Effector memory CD4-positive, alpha-beta T cell (primary cell): ENCODE data around the gene PLCL2.

ENCODE experiments used
- DNase-seq, 3 donors: peaks; one replicate each; pipeline ENCODE4 v3.0.0-alpha.2; 2020
- H3K27ac ChIP-seq: 2 replicates; pipeline ENCODE4 v1.7.0; 2013; ENCODE audit warnings: mild to moderate bottlenecking, low read length, moderate library complexity; ENCODE audit not compliant: insufficient read depth, poor library complexity, severe bottlenecking
- H3K27me3 ChIP-seq: replicated peaks from 2 replicates; pipeline ENCODE4 v1.7.0; 2013; ENCODE audit warnings: mild to moderate bottlenecking, low read length; ENCODE audit not compliant: insufficient read depth, control insufficient read depth, poor library complexity, severe bottlenecking
- H3K36me3 ChIP-seq: 2 replicates; pipeline ENCODE4 v1.7.0; 2013; ENCODE audit warnings: mild to moderate bottlenecking, low read length, moderate library complexity; ENCODE audit not compliant: control insufficient read depth, insufficient read depth
- H3K4me1 ChIP-seq: 2 replicates; pipeline ENCODE4 v1.7.0; 2013; ENCODE audit warnings: low read length, mild to moderate bottlenecking; ENCODE audit not compliant: control insufficient read depth, insufficient read depth, poor library complexity, severe bottlenecking
- H3K4me3 ChIP-seq: 2 replicates; pipeline ENCODE4 v1.7.0; 2013; ENCODE audit warnings: low read length, low read depth, mild to moderate bottlenecking; ENCODE audit not compliant: insufficient read depth, poor library complexity, severe bottlenecking
- H3K9me3 ChIP-seq: 2 replicates; pipeline ENCODE4 v1.7.0; 2013; ENCODE audit warnings: mild to moderate bottlenecking, low read length, moderate library complexity; ENCODE audit not compliant: control insufficient read depth

PLCL2 gene

GRCh38 chr3:16928386-16929132 lies 43.8 kb downstream of the PLCL2 start:
- no peak overlapping the region for H3K4me3 ChIP-seq
- no peak overlapping the region for H3K27ac ChIP-seq
- no peak for DNase-seq
- H3K27me3 ChIP-seq = no peaks in the 10 kb centered on the region
- H3K36me3 ChIP-seq = no peaks in the 10 kb centered on the region
- no peaks in the 10 kb centered on the region for H3K9me3 ChIP-seq
- peaks cover 17% of the 10 kb centered on the region for H3K4me1 ChIP-seq

GRCh38 chr3:16929311-16929710 lies 44.6 kb downstream of the PLCL2 start:
- H3K9me3 ChIP-seq = no peaks in the 10 kb centered on the region
- no peak for DNase-seq
- no peaks in the 10 kb centered on the region for H3K27me3 ChIP-seq
- no peak overlapping the region for H3K4me3 ChIP-seq
- peaks cover 17% of the 10 kb centered on the region for H3K4me1 ChIP-seq
- no peaks in the 10 kb centered on the region for H3K36me3 ChIP-seq
- no peak overlapping the region for H3K27ac ChIP-seq

GRCh38 chr3:16932877-16933276 lies 48.1 kb downstream of the PLCL2 start:
- DNase-seq = no peak
- Histone ChIP-seq H3K4me1 (peaks cover 16% of the 10 kb centered on the region), H3K4me3 (no peak overlapping the region), H3K27ac (no peak overlapping the region), H3K36me3 (no peaks in the 10 kb centered on the region), H3K9me3 (no peaks in the 10 kb centered on the region), H3K27me3 (no peaks in the 10 kb centered on the region)

- no peak for DNase-seq
- no peak overlapping the region for H3K27ac ChIP-seq
- peaks cover 10% of the 10 kb centered on the region for H3K4me1 ChIP-seq
- no peaks in the 10 kb centered on the region for H3K27me3 ChIP-seq
- H3K36me3 ChIP-seq = no peaks in the 10 kb centered on the region
- H3K9me3 ChIP-seq = no peaks in the 10 kb centered on the region
- H3K4me3 ChIP-seq = no peak overlapping the region
These were observed 51.0 kb downstream of the PLCL2 start for GRCh38 chr3:16935781-16936180.

- no peaks in the 10 kb centered on the region for H3K9me3 ChIP-seq
- H3K27ac ChIP-seq = no peak overlapping the region
- H3K4me1 ChIP-seq = peaks cover 14% of the 10 kb centered on the region
- DNase-seq = no peak
- H3K4me3 ChIP-seq = no peak overlapping the region
- H3K27me3 ChIP-seq = no peaks in the 10 kb centered on the region
- no peaks in the 10 kb centered on the region for H3K36me3 ChIP-seq
These were observed 51.5 kb downstream of the PLCL2 start for GRCh38 chr3:16936233-16936632.

- H3K4me3 ChIP-seq = no peak overlapping the region
- H3K4me1 ChIP-seq = peaks cover 14% of the 10 kb centered on the region
- H3K27ac ChIP-seq = no peak overlapping the region
- DNase-seq = no peak
- no peaks in the 10 kb centered on the region for H3K36me3 ChIP-seq
- H3K27me3 ChIP-seq = no peaks in the 10 kb centered on the region
- no peaks in the 10 kb centered on the region for H3K9me3 ChIP-seq
These were observed 52.0 kb downstream of the PLCL2 start for GRCh38 chr3:16936676-16937230.

- Histone ChIP-seq H3K4me1 (peaks cover 18% of the 10 kb centered on the region), H3K9me3 (no peaks in the 10 kb centered on the region), H3K27me3 (no peaks in the 10 kb centered on the region), H3K27ac (no peak overlapping the region), H3K4me3 (no peak overlapping the region), H3K36me3 (no peaks in the 10 kb centered on the region)
- no peak for DNase-seq
These were observed 52.6 kb downstream of the PLCL2 start for GRCh38 chr3:16937326-16937845.

- H3K4me3 ChIP-seq = no peak overlapping the region
- no peaks in the 10 kb centered on the region for H3K9me3 ChIP-seq
- peaks cover 21% of the 10 kb centered on the region for H3K4me1 ChIP-seq
These were observed 56.3 kb downstream of the PLCL2 start for GRCh38 chr3:16940769-16941700.

GRCh38 chr3:16942955-16943354 lies 58.2 kb downstream of the PLCL2 start:
- H3K9me3 ChIP-seq = no peaks in the 10 kb centered on the region
- no peak for DNase-seq
- no peaks in the 10 kb centered on the region for H3K27me3 ChIP-seq
- peaks cover 24% of the 10 kb centered on the region for H3K4me1 ChIP-seq
- H3K27ac ChIP-seq = no peak overlapping the region
- no peak overlapping the region for H3K4me3 ChIP-seq
- H3K36me3 ChIP-seq = no peaks in the 10 kb centered on the region

More at GRCh38 chr3:16940769-16941700, 56.3 kb downstream of the PLCL2 start:
- Histone ChIP-seq H3K27ac (no peak overlapping the region), H3K36me3 (no peaks in the 10 kb centered on the region), H3K27me3 (no peaks in the 10 kb centered on the region)
- no peak for DNase-seq
